ENCODE data around the gene SEC16A.

Gene SEC16A

DNA sequence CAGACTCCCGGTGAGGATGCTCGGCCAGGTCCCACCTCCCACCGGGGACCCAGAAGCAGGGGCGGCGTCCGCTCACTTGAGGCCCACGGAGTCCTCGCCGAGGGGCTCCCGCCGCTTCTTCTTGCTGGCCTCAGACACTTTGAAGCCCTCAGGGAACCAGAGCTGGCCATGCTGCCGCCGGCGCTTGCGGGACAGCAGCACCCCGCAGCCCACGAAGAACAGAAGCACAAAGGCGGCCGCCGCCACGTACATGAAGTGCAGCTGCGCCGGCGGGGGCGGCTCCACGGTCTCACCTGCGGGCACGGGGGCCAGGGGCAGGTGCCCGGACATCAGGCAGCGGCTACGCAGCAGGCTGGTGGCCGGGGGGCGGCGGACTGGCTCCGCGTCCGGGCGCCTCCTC lies 19.4 kb upstream of the SEC16A start:
- DNase-seq (ENCODE audit: low read depth in 2 of 2): no peak

GRCh38 chr9:136501686-136502085 lies 18.8 kb upstream of the SEC16A start:
- no peak for DNase-seq (ENCODE audit: low read depth in 2 of 2)

DNA sequence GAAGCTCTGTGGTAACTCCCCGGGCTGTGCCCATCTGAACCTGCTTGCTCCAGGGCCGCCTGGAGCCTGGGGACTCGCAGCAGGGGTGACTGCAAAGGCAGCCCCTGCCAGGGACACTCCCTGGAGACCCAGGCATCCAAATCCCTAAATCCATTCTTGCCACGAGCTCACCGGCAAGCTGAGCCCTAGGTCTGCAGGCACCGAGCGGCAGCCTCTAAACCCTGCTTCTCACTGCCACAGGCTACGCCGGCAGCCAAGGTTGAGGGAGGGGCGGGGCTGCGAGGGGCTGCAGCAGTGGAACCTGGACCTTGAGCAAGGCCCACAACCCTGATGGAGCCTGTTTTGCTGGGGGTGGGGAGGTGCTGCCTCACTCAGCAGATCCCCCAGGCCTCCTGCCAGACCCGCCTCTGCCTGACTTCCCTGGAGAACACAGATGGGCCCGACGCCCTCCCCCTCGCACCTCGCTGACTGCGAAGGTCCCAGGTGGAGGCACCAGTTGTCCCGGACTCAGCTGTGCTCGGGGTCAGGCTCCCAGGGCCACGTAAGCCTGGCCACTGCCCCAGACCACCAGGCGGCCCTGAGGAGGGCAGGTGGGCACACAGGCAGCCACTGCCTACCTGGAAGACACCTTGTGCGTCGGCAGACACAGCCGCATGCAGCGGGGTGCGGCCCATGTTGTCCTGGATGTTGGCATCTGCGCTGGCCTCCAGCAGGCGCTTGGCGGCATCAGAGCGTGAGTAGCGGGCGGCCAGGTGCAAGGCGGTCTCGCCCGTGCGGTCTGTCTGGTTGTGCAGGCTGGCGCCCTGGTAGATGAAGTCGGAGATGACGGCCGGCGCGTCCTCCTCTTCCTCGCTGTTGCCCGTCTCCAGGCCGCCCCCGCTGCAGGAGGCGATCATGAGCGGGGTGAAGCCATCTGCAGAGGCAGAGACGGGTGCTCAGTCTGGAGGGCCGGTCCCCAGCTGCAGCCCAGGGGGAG lies 17.4 kb upstream of the SEC16A start:
- no peak for DNase-seq (ENCODE audit: low read depth in 2 of 2)

GRCh38 chr9:136499071-136499934 lies 16.5 kb upstream of the SEC16A start:
- no peak for DNase-seq (ENCODE audit: low read depth in 2 of 2)

- no peak for DNase-seq (ENCODE audit: low read depth in 2 of 2)
Measured at GRCh38 chr9:136497916-136498695, 15.3 kb upstream of the SEC16A start.

DNA sequence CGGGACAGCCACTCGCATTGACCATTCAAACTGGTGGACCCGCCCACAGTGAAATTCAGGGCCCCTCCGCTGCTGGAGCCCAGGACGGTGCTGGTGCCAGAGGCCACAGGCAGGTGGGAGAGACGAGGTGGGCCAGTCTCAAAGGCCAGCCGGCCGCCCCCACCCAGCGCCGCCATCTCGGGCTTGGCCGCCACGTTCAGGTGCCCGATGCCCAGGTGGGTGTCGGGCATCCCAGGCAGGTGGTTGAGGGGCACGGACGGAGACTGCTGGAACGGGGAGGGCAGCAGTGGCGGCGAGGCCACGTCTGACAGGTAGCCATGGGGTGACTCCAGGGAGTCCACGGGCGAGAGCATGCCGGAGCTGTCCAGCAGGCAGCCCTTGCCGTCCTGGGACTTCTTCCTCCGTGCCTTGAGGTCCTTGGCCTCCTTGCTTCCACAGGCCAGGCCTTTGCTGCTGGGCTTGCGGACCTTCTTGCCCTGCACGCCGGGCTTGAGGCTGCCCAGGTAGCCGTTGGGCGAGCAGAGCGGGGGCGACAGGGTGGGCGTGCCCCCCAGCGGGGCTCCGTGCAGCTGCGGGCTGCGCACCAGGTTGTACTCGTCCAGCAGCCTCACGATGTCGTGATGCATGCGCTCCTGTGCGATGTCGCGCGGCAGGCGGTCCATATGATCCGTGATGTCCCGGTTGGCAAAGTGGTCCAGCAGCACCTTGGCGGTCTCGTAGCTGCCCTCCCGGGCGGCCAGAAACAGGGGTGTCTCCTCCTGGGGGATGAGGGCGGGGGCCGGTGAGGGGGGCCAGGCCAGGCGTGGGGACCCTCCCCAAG lies 14.2 kb upstream of the SEC16A start:
- no peak for DNase-seq (ENCODE audit: low read depth in 2 of 2)

DNA sequence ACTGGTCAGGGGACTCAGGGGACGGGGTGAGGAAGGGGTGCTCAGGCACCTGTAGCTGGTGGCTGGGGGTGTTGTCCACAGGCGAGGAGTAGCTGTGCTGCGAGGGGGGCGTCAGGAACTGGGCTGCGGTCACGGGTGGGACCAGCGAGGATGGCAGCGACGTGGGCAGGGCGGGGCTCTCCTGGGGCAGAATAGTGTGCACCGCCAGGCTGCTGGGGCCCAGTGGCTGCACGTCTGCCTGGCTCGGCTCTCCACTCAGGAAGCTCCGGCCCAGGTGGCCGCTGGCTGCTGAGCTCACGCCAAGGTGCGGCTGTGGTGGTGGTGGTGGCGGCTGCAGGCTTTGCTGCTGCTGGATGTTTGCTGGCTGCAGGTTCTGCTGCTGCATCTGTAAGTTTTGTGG lies 13.3 kb upstream of the SEC16A start:
- DNase-seq (ENCODE audit: low read depth in 2 of 2): no peak

- no peak for DNase-seq (ENCODE audit: low read depth in 2 of 2)
Measured at GRCh38 chr9:136495238-136495800, 12.5 kb upstream of the SEC16A start.

- DNase-seq (ENCODE audit: low read depth in 2 of 2): no peak
Measured at GRCh38 chr9:136494531-136495215, 11.8 kb upstream of the SEC16A start.

GRCh38 chr9:136494012-136494411 lies 11.2 kb upstream of the SEC16A start:
- no peak for DNase-seq (ENCODE audit: low read depth in 2 of 2)

DNA sequence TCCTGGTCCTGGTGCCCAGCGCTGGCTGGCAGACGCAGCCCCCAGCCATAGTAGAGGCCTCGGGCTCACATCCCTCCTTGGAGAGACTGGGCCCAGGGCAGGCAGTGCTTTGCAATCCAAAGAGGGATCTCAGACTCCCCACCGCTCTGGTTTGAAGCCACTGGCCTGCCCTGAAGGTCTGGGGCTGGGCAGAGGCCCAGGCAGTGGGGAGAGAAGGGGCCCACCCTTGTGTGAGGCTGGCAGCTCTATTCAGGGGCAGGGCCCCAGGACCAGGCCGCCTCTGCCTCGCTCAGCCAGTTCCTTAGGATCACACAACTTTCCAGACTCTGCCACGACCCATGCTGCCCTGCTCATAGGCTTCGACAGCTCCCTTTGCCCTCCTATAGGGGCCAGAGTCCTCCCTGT lies 10.7 kb upstream of the SEC16A start:
- DNase-seq (ENCODE audit: low read depth in 2 of 2): no peak

- no peak for DNase-seq (ENCODE audit: low read depth in 2 of 2)
Measured at GRCh38 chr9:136492978-136493522, 10.2 kb upstream of the SEC16A start.

DNA sequence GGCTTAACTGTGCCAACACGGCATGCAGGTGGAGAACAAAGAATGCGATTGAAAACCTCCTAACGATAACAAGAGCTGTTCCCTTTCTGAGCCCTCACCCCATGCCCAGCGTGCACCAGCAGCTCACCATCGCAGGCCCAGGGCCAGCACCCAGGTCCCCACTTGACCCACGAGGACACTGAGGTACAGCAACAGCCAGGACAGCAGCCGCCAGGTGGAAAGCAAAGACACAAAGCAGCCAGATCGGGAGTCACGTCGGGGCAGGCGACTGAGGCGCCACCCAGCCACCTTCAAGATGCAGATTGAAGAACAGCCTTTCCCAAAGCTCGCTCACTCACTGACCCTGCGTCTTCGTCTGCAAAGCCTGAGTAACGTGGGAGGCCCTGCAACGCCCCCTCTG lies 6.9 kb upstream of the SEC16A start:
- DNase-seq (ENCODE audit: low read depth in 2 of 2): no peak

- DNase-seq (ENCODE audit: low read depth in 2 of 2): peak; percentile 57 to 67
Measured at GRCh38 chr9:136488247-136489214, 5.7 kb upstream of the SEC16A start.

- no peak for DNase-seq (ENCODE audit: low read depth in 2 of 2)
Measured at GRCh38 chr9:136487672-136488071, 4.8 kb upstream of the SEC16A start.

GRCh38 chr9:136486823-136487620 lies 4.2 kb upstream of the SEC16A start:
- DNase-seq (ENCODE audit: low read depth in 2 of 2): no peak

DNA sequence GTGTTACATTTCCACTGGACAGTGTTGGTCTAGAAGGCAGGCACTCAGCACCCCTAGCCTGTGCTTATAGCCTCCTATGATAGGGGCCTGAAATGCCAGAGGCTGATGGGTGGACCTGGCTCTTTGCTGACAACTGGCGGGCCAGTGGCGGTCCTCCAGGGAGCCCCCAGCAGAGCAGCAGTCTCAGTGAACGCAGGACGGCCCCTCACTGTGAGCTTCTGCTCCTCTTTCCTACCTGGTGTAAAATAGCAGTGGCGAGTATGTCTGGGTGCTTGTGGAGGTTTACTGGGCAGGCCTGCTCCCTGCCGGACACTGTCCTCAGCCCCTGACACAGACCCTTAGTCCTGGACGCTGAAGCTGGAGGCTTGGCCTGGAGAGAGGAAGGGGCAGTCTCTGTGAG lies 3.3 kb upstream of the SEC16A start:
- no peak for DNase-seq (ENCODE audit: low read depth in 2 of 2)

All from stimulated activated CD4-positive, alpha-beta T cell treated with anti-CD3 and anti-CD28 coated beads, Interleukin-1b, Interleukin-23, amount 100 ng/mL, for 1 hour (primary cell).